Ishikawa (cell line): Measurements from ENCODE around the gene ELOVL7.

Experiments used
- CEBPB ChIP-seq: IDR thresholded peaks from 2 replicates; pipeline ENCODE4 v1.6.1; 2012
- CREB1 ChIP-seq: IDR thresholded peaks from 2 replicates; pipeline ENCODE4 v1.6.1; 2012; ENCODE audit warnings: low read depth
- EGR1 ChIP-seq: IDR thresholded peaks from 2 replicates; pipeline ENCODE4 v1.6.1; 2012
- EP300 ChIP-seq: IDR thresholded peaks from 2 replicates; pipeline ENCODE4 v1.6.1; 2012; ENCODE audit warnings: borderline replicate concordance
- FOXM1 ChIP-seq: IDR thresholded peaks from 2 replicates; pipeline ENCODE4 v1.6.1; 2012; ENCODE audit warnings: low read depth, borderline replicate concordance
- NFIC ChIP-seq: IDR thresholded peaks from 2 replicates; pipeline ENCODE4 v1.6.1; 2012
- RAD21 ChIP-seq: IDR thresholded peaks from 2 replicates; pipeline ENCODE4 v1.6.1; 2012; ENCODE audit warnings: low read depth
- TAF1 ChIP-seq: IDR thresholded peaks from 2 replicates; pipeline ENCODE4 v1.6.1; 2012; ENCODE audit warnings: low read depth, mild to moderate bottlenecking
- YY1 ChIP-seq: IDR thresholded peaks from 2 replicates; pipeline ENCODE4 v1.6.1; 2012; ENCODE audit warnings: low read depth
- ZBTB7A ChIP-seq: IDR thresholded peaks from 2 replicates; pipeline ENCODE4 v1.6.1; 2012; ENCODE audit warnings: low read depth
- TF ChIP-seq, protein P1 (sequence below): IDR thresholded peaks from 2 replicates; pipeline ENCODE4 v1.6.1; 2012
- TF ChIP-seq, protein P2 (sequence below): IDR thresholded peaks from 2 replicates; pipeline ENCODE4 v1.6.1; 2012
- TF ChIP-seq, protein P3 (sequence below): IDR thresholded peaks from 2 replicates; pipeline ENCODE4 v1.6.1; 2012; ENCODE audit warnings: low read depth, mild to moderate bottlenecking

DNA sequence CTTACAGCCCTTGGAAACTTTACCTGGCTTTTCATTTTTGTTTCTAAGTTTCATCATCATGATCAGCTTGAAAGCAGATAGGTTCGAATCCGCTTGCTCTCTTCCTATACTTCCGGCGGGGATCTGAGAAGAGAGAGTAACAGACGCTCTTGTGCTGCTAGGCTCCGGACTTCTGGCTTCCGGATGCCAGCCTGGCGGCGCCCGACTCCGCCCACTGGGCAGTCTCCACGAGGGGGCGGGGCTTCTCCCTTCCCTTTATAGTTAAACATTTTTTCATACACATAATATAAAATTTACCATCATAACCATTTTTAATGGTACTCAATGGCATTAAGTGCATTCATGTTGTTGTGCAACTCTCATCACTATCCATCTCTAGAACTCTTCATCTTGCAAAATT is 49.5 kb upstream of the ELOVL7 start:
- no peak for TF ChIP-seq EP300
- no peak for TF ChIP-seq EGR1
- no peak for TF ChIP-seq RAD21
- TF ChIP-seq, protein P1, sequence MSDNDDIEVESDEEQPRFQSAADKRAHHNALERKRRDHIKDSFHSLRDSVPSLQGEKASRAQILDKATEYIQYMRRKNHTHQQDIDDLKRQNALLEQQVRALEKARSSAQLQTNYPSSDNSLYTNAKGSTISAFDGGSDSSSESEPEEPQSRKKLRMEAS = no peak
- no peak for TF ChIP-seq FOXM1
- TF ChIP-seq CREB1 = no peak
- TF ChIP-seq YY1 = no peak
- no peak for TF ChIP-seq CEBPB
- TF ChIP-seq ZBTB7A = no peak
- TF ChIP-seq, protein P2, sequence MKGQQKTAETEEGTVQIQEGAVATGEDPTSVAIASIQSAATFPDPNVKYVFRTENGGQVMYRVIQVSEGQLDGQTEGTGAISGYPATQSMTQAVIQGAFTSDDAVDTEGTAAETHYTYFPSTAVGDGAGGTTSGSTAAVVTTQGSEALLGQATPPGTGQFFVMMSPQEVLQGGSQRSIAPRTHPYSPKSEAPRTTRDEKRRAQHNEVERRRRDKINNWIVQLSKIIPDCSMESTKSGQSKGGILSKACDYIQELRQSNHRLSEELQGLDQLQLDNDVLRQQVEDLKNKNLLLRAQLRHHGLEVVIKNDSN = no peak
- TF ChIP-seq, protein P3, sequence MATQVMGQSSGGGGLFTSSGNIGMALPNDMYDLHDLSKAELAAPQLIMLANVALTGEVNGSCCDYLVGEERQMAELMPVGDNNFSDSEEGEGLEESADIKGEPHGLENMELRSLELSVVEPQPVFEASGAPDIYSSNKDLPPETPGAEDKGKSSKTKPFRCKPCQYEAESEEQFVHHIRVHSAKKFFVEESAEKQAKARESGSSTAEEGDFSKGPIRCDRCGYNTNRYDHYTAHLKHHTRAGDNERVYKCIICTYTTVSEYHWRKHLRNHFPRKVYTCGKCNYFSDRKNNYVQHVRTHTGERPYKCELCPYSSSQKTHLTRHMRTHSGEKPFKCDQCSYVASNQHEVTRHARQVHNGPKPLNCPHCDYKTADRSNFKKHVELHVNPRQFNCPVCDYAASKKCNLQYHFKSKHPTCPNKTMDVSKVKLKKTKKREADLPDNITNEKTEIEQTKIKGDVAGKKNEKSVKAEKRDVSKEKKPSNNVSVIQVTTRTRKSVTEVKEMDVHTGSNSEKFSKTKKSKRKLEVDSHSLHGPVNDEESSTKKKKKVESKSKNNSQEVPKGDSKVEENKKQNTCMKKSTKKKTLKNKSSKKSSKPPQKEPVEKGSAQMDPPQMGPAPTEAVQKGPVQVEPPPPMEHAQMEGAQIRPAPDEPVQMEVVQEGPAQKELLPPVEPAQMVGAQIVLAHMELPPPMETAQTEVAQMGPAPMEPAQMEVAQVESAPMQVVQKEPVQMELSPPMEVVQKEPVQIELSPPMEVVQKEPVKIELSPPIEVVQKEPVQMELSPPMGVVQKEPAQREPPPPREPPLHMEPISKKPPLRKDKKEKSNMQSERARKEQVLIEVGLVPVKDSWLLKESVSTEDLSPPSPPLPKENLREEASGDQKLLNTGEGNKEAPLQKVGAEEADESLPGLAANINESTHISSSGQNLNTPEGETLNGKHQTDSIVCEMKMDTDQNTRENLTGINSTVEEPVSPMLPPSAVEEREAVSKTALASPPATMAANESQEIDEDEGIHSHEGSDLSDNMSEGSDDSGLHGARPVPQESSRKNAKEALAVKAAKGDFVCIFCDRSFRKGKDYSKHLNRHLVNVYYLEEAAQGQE = no peak
- TF ChIP-seq NFIC = no peak
- TF ChIP-seq TAF1 = no peak
